ENCODE data around the gene SHISA9. TPM values are rescaled to one million over a fixed set of nuclear protein-coding genes. Genes with fewer than 3 reads are reported as not detected.

The SHISA9 gene
- total and polyA plus RNA-seq, 2 of the 4 experiments (the other 2 are of a cell fraction): under 0.01 TPM; not detected in 1

DNA sequence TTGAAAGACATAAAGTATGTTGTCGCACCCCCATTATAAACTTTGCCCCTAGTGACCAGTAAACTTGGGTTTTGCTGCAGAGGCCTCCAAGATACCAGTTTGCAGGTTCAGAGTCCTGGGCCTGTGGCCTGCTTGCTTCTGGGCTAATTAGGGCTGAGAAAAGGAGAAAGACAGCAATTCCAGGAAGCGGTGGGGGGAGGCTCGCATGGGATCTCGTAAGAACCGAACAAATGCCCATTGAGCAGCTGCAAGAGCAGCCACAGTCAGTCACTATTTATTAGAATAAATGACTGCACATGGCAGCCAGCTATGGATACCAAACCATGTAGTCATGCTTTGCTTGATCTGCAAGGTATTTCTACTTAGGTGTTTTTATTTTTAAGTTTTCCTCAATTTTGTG is 4.9 kb downstream of the SHISA9 start:
- no peak overlapping the region for H3K9ac ChIP-seq (ENCODE audit: low read depth, low read length)
- H4K8ac ChIP-seq (ENCODE audit: low read depth in 2 of 2, low read length in 2 of 2): no peak overlapping the region
- DNase-seq (no peak), ATAC-seq (ENCODE audit: low read depth) (no peak)
- CTCF ChIA-PET: no interaction called here
- no peak overlapping the region for H2BK20ac ChIP-seq (ENCODE audit: low read depth, low read length)
- H2BK15ac ChIP-seq (ENCODE audit: low read depth, low read length): no peak overlapping the region
- no peak overlapping the region for H2AK5ac ChIP-seq (ENCODE audit: low read depth, low read length)
- no TSS peak for BruUV-seq (replicated peaks)
- no peak overlapping the region for H2BK5ac ChIP-seq (ENCODE audit: low read depth, low read length, poor library complexity, severe bottlenecking)
- no peaks in the 10 kb centered on the region for H3K9me3 ChIP-seq (ENCODE audit: control insufficient read depth, insufficient read depth, low read length)
- no peak overlapping the region for H3K4me3 ChIP-seq (ENCODE audit: insufficient read depth, low read depth, low read length)
- no peak overlapping the region for H4K5ac ChIP-seq (ENCODE audit: low read depth, low read length)
- no peak overlapping the region for H4K91ac ChIP-seq (ENCODE audit: insufficient read depth, low read depth, low read length)
- dilution Hi-C loops (cut with HindIII; ENCODE audit: low sequenced_read_pairs, unreplicated experiment): no loop called here
- H3K56ac ChIP-seq (ENCODE audit: extremely low read depth, insufficient read depth, low read length): no peak overlapping the region
- intact Hi-C loops (cut with micrococcal nuclease): no loop called here
- no peak overlapping the region for H3K4ac ChIP-seq (ENCODE audit: low read depth, low read length)
- no peaks in the 10 kb centered on the region for H3K79me1 ChIP-seq (ENCODE audit: low read depth in 1 of 2, low read length in 2 of 2)
- no peak overlapping the region for H3K4me2 ChIP-seq (ENCODE audit: low read depth, low read length)
- POLR2A ChIA-PET (ENCODE audit: unreplicated experiment): no interaction called here
- no peak overlapping the region for H2AFZ ChIP-seq (replicated peaks; ENCODE audit: low read length, poor library complexity)
- H2AK9ac ChIP-seq (replicated peaks; ENCODE audit: low read depth, low read length, poor library complexity): no peak overlapping the region
- TF ChIP-seq FOS (IDR thresholded peaks at IDR 0.05; ENCODE audit: low read depth, low read length) (no peak), NFE2L2 (IDR thresholded peaks at IDR 0.05; ENCODE audit: low read depth, low read length) (no peak), SMC3 (IDR thresholded peaks at IDR 0.05; ENCODE audit: low read depth, low read length) (no peak), RCOR1 (IDR thresholded peaks at IDR 0.05; ENCODE audit: insufficient replicate concordance, low read length) (no peak), CHD1 (IDR thresholded peaks at IDR 0.05; ENCODE audit: low read depth, low read length) (no peak), MAFK (IDR thresholded peaks at IDR 0.05; ENCODE audit: low read depth, low read length) (no peak), MAZ (IDR thresholded peaks at IDR 0.05; ENCODE audit: borderline replicate concordance, low read depth, low read length) (no peak), POLR2A (IDR thresholded peaks at IDR 0.05; ENCODE audit: low read depth, low read length) (no peak), MXI1 (IDR thresholded peaks at IDR 0.05; ENCODE audit: borderline replicate concordance, low read depth, low read length) (no peak), RAD21 (IDR thresholded peaks at IDR 0.05; ENCODE audit: low read length) (no peak)
- TF ChIP-seq, protein P1, sequence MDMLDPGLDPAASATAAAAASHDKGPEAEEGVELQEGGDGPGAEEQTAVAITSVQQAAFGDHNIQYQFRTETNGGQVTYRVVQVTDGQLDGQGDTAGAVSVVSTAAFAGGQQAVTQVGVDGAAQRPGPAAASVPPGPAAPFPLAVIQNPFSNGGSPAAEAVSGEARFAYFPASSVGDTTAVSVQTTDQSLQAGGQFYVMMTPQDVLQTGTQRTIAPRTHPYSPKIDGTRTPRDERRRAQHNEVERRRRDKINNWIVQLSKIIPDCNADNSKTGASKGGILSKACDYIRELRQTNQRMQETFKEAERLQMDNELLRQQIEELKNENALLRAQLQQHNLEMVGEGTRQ (IDR thresholded peaks at IDR 0.05; ENCODE audit: low read depth, low read length): no peak
- TF ChIP-seq, protein P2, sequence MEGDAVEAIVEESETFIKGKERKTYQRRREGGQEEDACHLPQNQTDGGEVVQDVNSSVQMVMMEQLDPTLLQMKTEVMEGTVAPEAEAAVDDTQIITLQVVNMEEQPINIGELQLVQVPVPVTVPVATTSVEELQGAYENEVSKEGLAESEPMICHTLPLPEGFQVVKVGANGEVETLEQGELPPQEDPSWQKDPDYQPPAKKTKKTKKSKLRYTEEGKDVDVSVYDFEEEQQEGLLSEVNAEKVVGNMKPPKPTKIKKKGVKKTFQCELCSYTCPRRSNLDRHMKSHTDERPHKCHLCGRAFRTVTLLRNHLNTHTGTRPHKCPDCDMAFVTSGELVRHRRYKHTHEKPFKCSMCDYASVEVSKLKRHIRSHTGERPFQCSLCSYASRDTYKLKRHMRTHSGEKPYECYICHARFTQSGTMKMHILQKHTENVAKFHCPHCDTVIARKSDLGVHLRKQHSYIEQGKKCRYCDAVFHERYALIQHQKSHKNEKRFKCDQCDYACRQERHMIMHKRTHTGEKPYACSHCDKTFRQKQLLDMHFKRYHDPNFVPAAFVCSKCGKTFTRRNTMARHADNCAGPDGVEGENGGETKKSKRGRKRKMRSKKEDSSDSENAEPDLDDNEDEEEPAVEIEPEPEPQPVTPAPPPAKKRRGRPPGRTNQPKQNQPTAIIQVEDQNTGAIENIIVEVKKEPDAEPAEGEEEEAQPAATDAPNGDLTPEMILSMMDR (conservative IDR thresholded peaks at IDR 0.05; ENCODE audit: low read depth, low read length): no peak
- TF ChIP-seq, protein P3, sequence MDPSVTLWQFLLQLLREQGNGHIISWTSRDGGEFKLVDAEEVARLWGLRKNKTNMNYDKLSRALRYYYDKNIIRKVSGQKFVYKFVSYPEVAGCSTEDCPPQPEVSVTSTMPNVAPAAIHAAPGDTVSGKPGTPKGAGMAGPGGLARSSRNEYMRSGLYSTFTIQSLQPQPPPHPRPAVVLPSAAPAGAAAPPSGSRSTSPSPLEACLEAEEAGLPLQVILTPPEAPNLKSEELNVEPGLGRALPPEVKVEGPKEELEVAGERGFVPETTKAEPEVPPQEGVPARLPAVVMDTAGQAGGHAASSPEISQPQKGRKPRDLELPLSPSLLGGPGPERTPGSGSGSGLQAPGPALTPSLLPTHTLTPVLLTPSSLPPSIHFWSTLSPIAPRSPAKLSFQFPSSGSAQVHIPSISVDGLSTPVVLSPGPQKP (IDR thresholded peaks at IDR 0.05; ENCODE audit: borderline replicate concordance, low read depth, low read length): no peak
- in situ Hi-C loops (cut with MboI; ENCODE audit: low sequenced_read_pairs): no loop called here
- peaks cover 18% of the 10 kb centered on the region; the same call in 1 of the 2 replicates for H3K27me3 ChIP-seq (ENCODE audit: control insufficient read depth, insufficient read depth, low read length)
- H3K18ac ChIP-seq (ENCODE audit: low read depth, low read length): no peak overlapping the region
- no peak overlapping the region for H3K27ac ChIP-seq (ENCODE audit: insufficient read depth, low read length)
- no peaks in the 10 kb centered on the region for H3K36me3 ChIP-seq (ENCODE audit: control insufficient read depth, insufficient read depth, low read length)
- H3K14ac ChIP-seq (replicated peaks; ENCODE audit: low read depth, low read length): no peak overlapping the region
- H2BK120ac ChIP-seq (ENCODE audit: low read depth, low read length): no peak overlapping the region
- WGBS, 2 experiments (ENCODE audit: extremely low coverage in 2 of 2, insufficient read length in 1 of 2): no CpG with 5 or more reads among the region's 5 CpGs
- no peak overlapping the region for H3K23ac ChIP-seq (ENCODE audit: low read depth, low read length)
- H4K20me1 ChIP-seq (ENCODE audit: insufficient read depth, low read length): no peaks in the 10 kb centered on the region
- H3K4me1 ChIP-seq (ENCODE audit: control insufficient read depth, insufficient read depth, low read length): no peaks in the 10 kb centered on the region
- no peaks in the 10 kb centered on the region for H3K9me1 ChIP-seq (ENCODE audit: insufficient read depth, low read length)
